GM23338 (cell line): ENCODE results near the gene SHISA6. TPM values are rescaled to one million over a fixed set of nuclear protein-coding genes. Genes with fewer than 3 reads are reported as not detected.

Source experiments
- ATAC-seq: fragments of 200-7000 bp; cut with Tn5 transposase; 3 replicates; pipeline ENCODE4 v1.9.1; 2020
- DNase-seq: peaks from one replicate; pipeline ENCODE4 v3.0.0-alpha.2; 2015; ENCODE audit warnings: low spot score
- H2AFZ ChIP-seq: fragments of 200-600 bp; sonication (generic); 2 replicates; pipeline ENCODE4 v1.8.0; 2016; ENCODE audit warnings: antibody characterized with exemption, mild to moderate bottlenecking, moderate library complexity
- H3F3A ChIP-seq: fragments of 200-600 bp; sonication (generic); replicated peaks from 2 replicates; pipeline ENCODE4 v1.8.0; 2017; ENCODE audit warnings: antibody characterized with exemption, mixed run types, low read depth
- H3K27ac ChIP-seq: fragments of 200-600 bp; sonication (generic); 2 replicates; pipeline ENCODE4 v1.6.1; 2016; ENCODE audit warnings: low read depth
- H3K27me3 ChIP-seq: fragments of 200-600 bp; sonication (generic); 2 replicates; pipeline ENCODE4 v1.8.0; 2016; ENCODE audit warnings: mild to moderate bottlenecking, mixed run types, moderate library complexity; ENCODE audit not compliant: insufficient read depth
- H3K36me3 ChIP-seq: fragments of 200-600 bp; sonication (generic); 2 replicates; pipeline ENCODE4 v1.8.0; 2016; ENCODE audit warnings: mild to moderate bottlenecking; ENCODE audit not compliant: insufficient read depth
- H3K4me1 ChIP-seq: fragments of 200-600 bp; sonication (generic); 2 replicates; pipeline ENCODE4 v1.8.0; 2016; ENCODE audit warnings: mild to moderate bottlenecking, moderate library complexity; ENCODE audit not compliant: insufficient read depth
- H3K4me2 ChIP-seq: fragments of 200-600 bp; sonication (generic); 2 replicates; pipeline ENCODE4 v1.7.1; 2017; ENCODE audit warnings: mixed run types
- H3K4me3 ChIP-seq: fragments of 200-600 bp; sonication (generic); 2 replicates; pipeline ENCODE4 v1.6.1; 2016; ENCODE audit warnings: mixed run types
- H3K79me2 ChIP-seq: fragments of 200-600 bp; sonication (generic); replicated peaks from 2 replicates; pipeline ENCODE4 v1.8.0; 2017; ENCODE audit warnings: mild to moderate bottlenecking; ENCODE audit not compliant: insufficient read depth
- H3K9me2 ChIP-seq: fragments of 200-600 bp; sonication (generic); 2 replicates; pipeline ENCODE4 v1.8.0; 2017; ENCODE audit not compliant: insufficient read depth
- H4K20me1 ChIP-seq: fragments of 200-600 bp; sonication (generic); replicated peaks from 2 replicates; pipeline ENCODE4 v1.8.0; 2017; ENCODE audit warnings: mild to moderate bottlenecking; ENCODE audit not compliant: insufficient read depth
- H3K27ac Mint-ChIP-seq: 2 replicates; pipeline ENCODE4 v1.8.0; 2020; ENCODE audit warnings: inconsistent platforms, mild to moderate bottlenecking, moderate library complexity, mixed read lengths
- H3K27me3 Mint-ChIP-seq: 3 replicates; pipeline ENCODE4 v1.8.0; 2022; ENCODE audit warnings: low read depth, mild to moderate bottlenecking, moderate library complexity, mixed read lengths, inconsistent platforms; ENCODE audit not compliant: insufficient read depth, poor library complexity
- H3K36me3 Mint-ChIP-seq: 3 replicates; pipeline ENCODE4 v1.8.0; 2021; ENCODE audit warnings: low read depth, mild to moderate bottlenecking, inconsistent platforms, moderate library complexity, mixed read lengths
- H3K4me1 Mint-ChIP-seq: 3 replicates; pipeline ENCODE4 v1.8.0; 2020; ENCODE audit warnings: mild to moderate bottlenecking, inconsistent platforms, mixed read lengths
- H3K4me3 Mint-ChIP-seq: 3 replicates; pipeline ENCODE4 v1.8.0; 2021; ENCODE audit warnings: moderate library complexity, mild to moderate bottlenecking, inconsistent platforms, mixed read lengths
- H3K9me3 Mint-ChIP-seq: 3 replicates; pipeline ENCODE4 v1.8.0; 2020; ENCODE audit warnings: moderate library complexity, mild to moderate bottlenecking, inconsistent platforms, mixed read lengths
- CREB1 ChIP-seq: fragments of 250-450 bp; sonication (Bioruptor Pico); IDR thresholded peaks from 2 replicates; pipeline ENCODE4 v1.5.0; 2020; ENCODE audit warnings: low read depth, mild to moderate bottlenecking, moderate library complexity
- CTCF ChIP-seq, 2 experiments: fragments of 200-600 bp in 1 of 2; sonication (generic) in 1 of 2; conservative IDR thresholded peaks; 2 replicates each; pipeline versions ENCODE4 v1.5.1 to v1.6.1; 2016 to 2017; ENCODE audit warnings: antibody characterized with exemption in 2 of 2, low read depth in 2 of 2, mild to moderate bottlenecking in 2 of 2, moderate library complexity in 1 of 2
- ETS1 ChIP-seq: IDR thresholded peaks from 2 replicates; pipeline ENCODE4 v1.6.1; 2016; ENCODE audit warnings: antibody characterized with exemption
- EZH2 ChIP-seq: fragments of 200-600 bp; sonication (generic); IDR thresholded peaks from one replicate; pipeline ENCODE4 v1.8.0; 2017; ENCODE audit warnings: antibody characterized with exemption, mild to moderate bottlenecking, low read depth; ENCODE audit not compliant: unreplicated experiment
- EZH2phosphoT487 ChIP-seq: fragments of 200-600 bp; sonication (generic); IDR thresholded peaks from one replicate; pipeline ENCODE4 v1.8.1; 2018; ENCODE audit warnings: antibody characterized with exemption; ENCODE audit not compliant: unreplicated experiment
- NANOG ChIP-seq: IDR thresholded peaks from 2 replicates; pipeline ENCODE4 v1.6.1; 2016; ENCODE audit warnings: antibody characterized with exemption, borderline replicate concordance
- POLR2AphosphoS5 ChIP-seq: IDR thresholded peaks from 2 replicates; pipeline ENCODE4 v1.6.1; 2016; ENCODE audit warnings: antibody characterized with exemption, low read depth
- STAT1 ChIP-seq: IDR thresholded peaks from one replicate; pipeline ENCODE4 v1.6.1; 2016; ENCODE audit warnings: antibody characterized with exemption; ENCODE audit not compliant: unreplicated experiment
- ZNF331 ChIP-seq: fragments of 250-450 bp; sonication (Bioruptor Pico); IDR thresholded peaks from 2 replicates; pipeline ENCODE4 v1.5.0; 2020; ENCODE audit warnings: low read depth, mild to moderate bottlenecking, moderate library complexity
- polyA plus RNA-seq: library from polyadenylated mRNA; unstranded; fragments of >200 nt; fragmentation: Nextera tagmentation; extraction: Ambion mirVana; gene quantifications from 2 replicates; pipeline ENCODE4 v1.2.1, GENCODE V29; 2016
- total RNA-seq: library from RNA; depleted of rRNA; stranded (reverse); fragments of >200 nt; shearing (Covaris generic); gene quantifications from 2 replicates; pipeline ENCODE4 v1.2.3, GENCODE V29; 2014
- TF ChIP-seq, protein P1 (sequence below): IDR thresholded peaks from one replicate; pipeline ENCODE4 v1.6.1; 2018; ENCODE audit warnings: antibody characterized with exemption; ENCODE audit not compliant: unreplicated experiment

SHISA6 gene
- total and polyA plus RNA-seq, 2 experiments from 2014 or later = 0.52 TPM; not detected in 1

- no peaks in the 10 kb centered on the region for H3F3A ChIP-seq
- no peak overlapping the region for H3K4me3 Mint-ChIP-seq
- no peak overlapping the region for H2AFZ ChIP-seq
- no peaks in the 10 kb centered on the region for H3K9me2 ChIP-seq
- TF ChIP-seq NANOG (no peak), EZH2 (no peak), ETS1 (no peak), CREB1 (CRISPR knock-in tag) (no peak), POLR2AphosphoS5 (no peak), CTCF (conservative IDR thresholded peaks at IDR 0.05; ENCODE audit: low read depth in 2 of 2) (no peak), ZNF331 (no peak), STAT1 (no peak), EZH2phosphoT487 (no peak)
- H3K79me2 ChIP-seq = no peaks in the 10 kb centered on the region
- ATAC-seq (no peak), DNase-seq (no peak)
- H3K27me3 ChIP-seq = no peaks in the 10 kb centered on the region
- H3K27ac Mint-ChIP-seq = no peak overlapping the region
- no peak overlapping the region for H3K4me2 ChIP-seq
- no peaks in the 10 kb centered on the region for H4K20me1 ChIP-seq
- H3K4me1 Mint-ChIP-seq = no peaks in the 10 kb centered on the region
- H3K27me3 Mint-ChIP-seq = peaks cover 2% of the 10 kb centered on the region
- H3K36me3 ChIP-seq = 0 out of 2 replicates have a peak, but pooled peaks cover 7% of the 10 kb centered on the region
- no peak overlapping the region for H3K27ac ChIP-seq
- H3K4me1 ChIP-seq = no peaks in the 10 kb centered on the region
- peaks cover 29% of the 10 kb centered on the region for H3K36me3 Mint-ChIP-seq
- no peak overlapping the region for H3K4me3 ChIP-seq
- H3K9me3 Mint-ChIP-seq = peaks cover 96% of the 10 kb centered on the region
These were observed 89.8 kb downstream of the SHISA6 start for GRCh38 chr17:11330826-11331225.

DNA sequence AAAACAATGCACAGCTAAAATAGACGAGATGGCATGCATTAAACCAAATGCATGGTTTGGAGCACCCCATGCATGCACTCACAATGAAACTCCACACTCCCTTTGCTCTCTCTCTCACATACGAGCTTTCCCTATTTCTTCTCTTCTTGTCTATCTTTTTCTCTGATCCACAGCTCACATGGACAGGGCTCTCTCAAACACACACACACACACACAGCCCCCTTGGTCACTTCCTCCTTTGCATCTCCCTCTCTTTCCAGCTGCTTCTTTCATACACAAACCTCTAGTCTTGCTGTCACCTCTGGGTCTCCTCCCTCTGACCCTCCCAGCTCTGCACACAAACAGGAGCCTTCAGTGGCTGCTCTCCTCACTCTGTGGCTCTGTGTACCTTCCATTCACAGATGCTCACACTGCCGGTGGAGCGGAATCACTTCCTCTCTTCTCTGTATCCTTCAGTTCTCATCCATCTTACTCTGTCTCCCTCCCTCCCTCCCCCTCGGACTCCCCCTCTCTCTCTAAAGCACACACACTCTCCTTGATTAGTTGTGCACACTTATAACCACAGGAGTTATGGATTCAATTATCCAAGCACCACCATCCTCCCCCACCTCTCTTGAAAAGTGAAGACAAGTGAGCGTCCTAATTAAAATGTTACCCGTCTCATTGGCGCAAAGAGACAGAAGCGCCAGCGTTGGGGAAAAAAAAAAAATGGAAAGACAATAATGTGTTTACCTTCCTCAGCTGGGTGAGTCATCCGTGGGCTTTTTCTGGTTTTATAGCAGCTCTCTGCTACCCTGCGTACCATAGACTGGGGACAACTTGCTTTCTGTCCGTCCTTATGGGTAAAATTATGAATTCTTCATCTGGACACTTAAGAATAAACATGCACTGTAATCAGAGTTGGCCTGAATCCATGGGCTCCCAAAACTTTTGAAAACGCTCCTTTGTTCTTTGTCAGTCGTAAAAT is 90.8 kb downstream of the SHISA6 start:
- no peaks in the 10 kb centered on the region for H3K27me3 ChIP-seq
- DNase-seq (no peak), ATAC-seq (no peak)
- no peaks in the 10 kb centered on the region for H3K4me1 Mint-ChIP-seq
- no peaks in the 10 kb centered on the region for H3F3A ChIP-seq
- TF ChIP-seq ETS1 = no peak
- no peak for TF ChIP-seq CTCF (conservative IDR thresholded peaks at IDR 0.05; ENCODE audit: low read depth in 2 of 2)
- TF ChIP-seq EZH2phosphoT487 = no peak
- no peak for TF ChIP-seq POLR2AphosphoS5
- TF ChIP-seq, protein P1, sequence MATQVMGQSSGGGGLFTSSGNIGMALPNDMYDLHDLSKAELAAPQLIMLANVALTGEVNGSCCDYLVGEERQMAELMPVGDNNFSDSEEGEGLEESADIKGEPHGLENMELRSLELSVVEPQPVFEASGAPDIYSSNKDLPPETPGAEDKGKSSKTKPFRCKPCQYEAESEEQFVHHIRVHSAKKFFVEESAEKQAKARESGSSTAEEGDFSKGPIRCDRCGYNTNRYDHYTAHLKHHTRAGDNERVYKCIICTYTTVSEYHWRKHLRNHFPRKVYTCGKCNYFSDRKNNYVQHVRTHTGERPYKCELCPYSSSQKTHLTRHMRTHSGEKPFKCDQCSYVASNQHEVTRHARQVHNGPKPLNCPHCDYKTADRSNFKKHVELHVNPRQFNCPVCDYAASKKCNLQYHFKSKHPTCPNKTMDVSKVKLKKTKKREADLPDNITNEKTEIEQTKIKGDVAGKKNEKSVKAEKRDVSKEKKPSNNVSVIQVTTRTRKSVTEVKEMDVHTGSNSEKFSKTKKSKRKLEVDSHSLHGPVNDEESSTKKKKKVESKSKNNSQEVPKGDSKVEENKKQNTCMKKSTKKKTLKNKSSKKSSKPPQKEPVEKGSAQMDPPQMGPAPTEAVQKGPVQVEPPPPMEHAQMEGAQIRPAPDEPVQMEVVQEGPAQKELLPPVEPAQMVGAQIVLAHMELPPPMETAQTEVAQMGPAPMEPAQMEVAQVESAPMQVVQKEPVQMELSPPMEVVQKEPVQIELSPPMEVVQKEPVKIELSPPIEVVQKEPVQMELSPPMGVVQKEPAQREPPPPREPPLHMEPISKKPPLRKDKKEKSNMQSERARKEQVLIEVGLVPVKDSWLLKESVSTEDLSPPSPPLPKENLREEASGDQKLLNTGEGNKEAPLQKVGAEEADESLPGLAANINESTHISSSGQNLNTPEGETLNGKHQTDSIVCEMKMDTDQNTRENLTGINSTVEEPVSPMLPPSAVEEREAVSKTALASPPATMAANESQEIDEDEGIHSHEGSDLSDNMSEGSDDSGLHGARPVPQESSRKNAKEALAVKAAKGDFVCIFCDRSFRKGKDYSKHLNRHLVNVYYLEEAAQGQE = no peak
- H3K4me3 Mint-ChIP-seq = no peak overlapping the region
- peaks cover 31% of the 10 kb centered on the region for H3K36me3 Mint-ChIP-seq
- H3K27me3 Mint-ChIP-seq = peaks cover 2% of the 10 kb centered on the region
- H3K9me3 Mint-ChIP-seq = peaks cover 96% of the 10 kb centered on the region
- H3K4me3 ChIP-seq = no peak overlapping the region
- no peak overlapping the region for H3K27ac ChIP-seq
- no peaks in the 10 kb centered on the region for H3K9me2 ChIP-seq
- H3K4me1 ChIP-seq = no peaks in the 10 kb centered on the region
- H3K27ac Mint-ChIP-seq = no peak overlapping the region
- H3K4me2 ChIP-seq = no peak overlapping the region
- H3K36me3 ChIP-seq = 0 out of 2 replicates have a peak, but pooled peaks cover 7% of the 10 kb centered on the region
- H4K20me1 ChIP-seq = no peaks in the 10 kb centered on the region
- H3K79me2 ChIP-seq = no peaks in the 10 kb centered on the region
- no peak overlapping the region for H2AFZ ChIP-seq
